ENCODE measurements around the gene MBNL3.

Gene MBNL3

DNA sequence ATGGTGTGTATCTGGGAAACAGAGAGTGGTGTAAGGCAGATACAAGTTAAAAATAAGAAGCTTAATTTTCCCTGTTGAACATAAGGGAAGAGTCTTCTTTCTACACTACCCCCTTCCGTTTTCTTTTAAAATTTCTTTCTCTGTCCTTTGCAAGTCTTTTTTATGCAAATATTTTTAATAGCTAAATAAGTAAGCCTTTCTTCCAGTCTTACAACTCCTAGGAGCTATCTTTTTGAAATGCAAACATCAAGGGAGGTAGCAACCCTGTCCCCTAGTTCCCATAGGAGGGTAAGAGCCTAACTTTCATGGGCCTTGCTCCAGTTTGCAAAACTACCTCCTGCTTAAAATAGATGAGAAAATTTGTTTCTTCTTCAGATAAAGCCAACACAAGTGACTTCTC is 121.5 kb downstream of the MBNL3 start:
- TF ChIP-seq, protein P1, sequence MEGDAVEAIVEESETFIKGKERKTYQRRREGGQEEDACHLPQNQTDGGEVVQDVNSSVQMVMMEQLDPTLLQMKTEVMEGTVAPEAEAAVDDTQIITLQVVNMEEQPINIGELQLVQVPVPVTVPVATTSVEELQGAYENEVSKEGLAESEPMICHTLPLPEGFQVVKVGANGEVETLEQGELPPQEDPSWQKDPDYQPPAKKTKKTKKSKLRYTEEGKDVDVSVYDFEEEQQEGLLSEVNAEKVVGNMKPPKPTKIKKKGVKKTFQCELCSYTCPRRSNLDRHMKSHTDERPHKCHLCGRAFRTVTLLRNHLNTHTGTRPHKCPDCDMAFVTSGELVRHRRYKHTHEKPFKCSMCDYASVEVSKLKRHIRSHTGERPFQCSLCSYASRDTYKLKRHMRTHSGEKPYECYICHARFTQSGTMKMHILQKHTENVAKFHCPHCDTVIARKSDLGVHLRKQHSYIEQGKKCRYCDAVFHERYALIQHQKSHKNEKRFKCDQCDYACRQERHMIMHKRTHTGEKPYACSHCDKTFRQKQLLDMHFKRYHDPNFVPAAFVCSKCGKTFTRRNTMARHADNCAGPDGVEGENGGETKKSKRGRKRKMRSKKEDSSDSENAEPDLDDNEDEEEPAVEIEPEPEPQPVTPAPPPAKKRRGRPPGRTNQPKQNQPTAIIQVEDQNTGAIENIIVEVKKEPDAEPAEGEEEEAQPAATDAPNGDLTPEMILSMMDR (IDR thresholded peaks at IDR 0.05; ENCODE audit: low read depth, low read length, missing control alignments), result no peak
- H3K4me3 ChIP-seq (ENCODE audit: low read depth, low read length), result no peak overlapping the region
- DNase-seq (ENCODE audit: low read depth), result no peak
- in situ Hi-C loops (cut with HindIII; ENCODE audit: low sequenced_read_pairs), result no loop called here

DNA sequence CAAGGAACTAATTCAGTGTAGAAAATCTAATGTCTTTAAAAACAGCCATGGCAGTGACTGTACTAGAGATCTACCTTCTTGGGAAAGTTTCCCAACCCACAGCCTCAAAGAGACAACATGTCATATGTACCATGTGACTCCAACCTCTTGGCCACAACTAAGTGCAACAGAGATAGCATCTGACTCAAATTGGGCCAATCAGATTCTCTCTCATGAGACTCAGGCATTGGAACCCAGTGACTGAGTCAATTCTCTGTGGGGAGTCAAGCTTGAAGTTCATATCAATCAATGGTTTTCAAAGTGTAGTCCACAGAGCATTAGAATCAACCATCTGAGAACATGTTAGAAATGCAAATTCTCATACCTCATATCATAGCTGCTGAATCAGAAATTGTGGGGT is 123.3 kb downstream of the MBNL3 start:
- no peak overlapping the region for H3K4me3 ChIP-seq (ENCODE audit: low read depth, low read length)
- TF ChIP-seq, protein P1 (IDR thresholded peaks at IDR 0.05; ENCODE audit: low read depth, low read length, missing control alignments), result no peak
- in situ Hi-C loops (cut with HindIII; ENCODE audit: low sequenced_read_pairs), result no loop called here
- DNase-seq (ENCODE audit: low read depth), result no peak

DNA sequence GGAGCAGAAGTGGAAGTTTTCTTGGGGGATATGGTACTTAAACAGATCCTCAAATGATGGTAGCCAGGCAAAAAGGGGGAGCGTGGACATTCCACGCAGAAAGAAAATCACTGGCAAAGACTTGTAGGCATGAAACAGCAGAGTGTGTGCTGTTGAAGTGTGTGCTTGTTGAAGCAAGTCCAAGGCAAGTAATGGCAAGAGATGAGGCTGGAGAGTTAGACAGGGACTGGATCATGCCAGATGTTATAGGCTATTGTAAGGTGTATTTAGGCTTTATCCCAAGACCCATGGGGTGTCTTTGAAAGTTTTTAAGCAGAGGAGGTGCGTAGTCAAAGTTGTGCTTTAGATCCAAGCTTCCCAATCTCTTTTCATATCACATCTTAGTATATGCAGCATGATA is 124.5 kb downstream of the MBNL3 start:
- no peak overlapping the region for H3K4me3 ChIP-seq (ENCODE audit: low read depth, low read length)
- TF ChIP-seq, protein P1 (IDR thresholded peaks at IDR 0.05; ENCODE audit: low read depth, low read length, missing control alignments), result no peak
- in situ Hi-C loops (cut with HindIII; ENCODE audit: low sequenced_read_pairs), result no loop called here
- no peak for DNase-seq (ENCODE audit: low read depth)

DNA sequence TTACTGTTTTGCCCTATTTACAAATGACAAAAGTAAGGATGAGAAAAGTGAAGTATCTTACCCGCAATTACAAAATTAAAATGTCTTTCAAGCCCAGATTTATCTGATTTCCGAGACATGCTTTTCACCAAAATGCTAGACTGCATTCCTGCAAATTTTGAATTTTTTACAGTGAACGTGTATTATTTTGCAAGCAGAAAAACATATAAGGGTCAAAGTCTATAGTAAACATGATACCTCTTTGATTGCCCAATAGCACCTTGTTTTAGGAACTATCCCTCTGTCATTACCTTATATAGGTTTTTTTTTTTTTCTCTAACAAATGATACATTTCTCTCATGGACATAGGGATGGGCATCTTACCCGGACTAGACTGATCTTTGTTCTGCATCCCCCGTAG is 135.4 kb downstream of the MBNL3 start:
- no peak overlapping the region for H3K4me3 ChIP-seq (ENCODE audit: low read depth, low read length)
- no peak for DNase-seq (ENCODE audit: low read depth)
- in situ Hi-C loops (cut with HindIII; ENCODE audit: low sequenced_read_pairs), result no loop called here
- TF ChIP-seq, protein P1 (IDR thresholded peaks at IDR 0.05; ENCODE audit: low read depth, low read length, missing control alignments), result no peak

DNA sequence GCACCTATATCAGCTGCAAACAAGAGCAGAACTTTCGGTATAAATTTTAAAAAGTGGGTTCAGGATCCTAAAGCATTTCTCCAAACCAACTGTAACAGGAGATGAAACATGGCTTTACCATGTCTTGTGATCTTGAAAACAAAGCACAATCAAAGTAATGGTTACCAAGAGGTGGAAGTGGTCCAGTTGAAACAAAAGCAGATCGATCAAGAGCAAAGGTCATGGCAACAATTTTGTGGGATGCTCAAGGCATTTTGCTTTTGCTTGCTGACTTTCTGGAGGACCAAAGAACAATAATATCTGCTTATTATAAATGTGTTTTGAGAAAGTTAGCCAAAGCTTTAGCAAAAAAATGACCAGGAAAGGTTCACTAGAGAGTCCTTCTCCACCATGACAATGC is 152.7 kb downstream of the MBNL3 start:
- no peak for DNase-seq (ENCODE audit: low read depth)
- TF ChIP-seq, protein P1 (IDR thresholded peaks at IDR 0.05; ENCODE audit: low read depth, low read length, missing control alignments), result no peak
- no peak overlapping the region for H3K4me3 ChIP-seq (ENCODE audit: low read depth, low read length)
- in situ Hi-C loops (cut with HindIII; ENCODE audit: low sequenced_read_pairs), result no loop called here

DNA sequence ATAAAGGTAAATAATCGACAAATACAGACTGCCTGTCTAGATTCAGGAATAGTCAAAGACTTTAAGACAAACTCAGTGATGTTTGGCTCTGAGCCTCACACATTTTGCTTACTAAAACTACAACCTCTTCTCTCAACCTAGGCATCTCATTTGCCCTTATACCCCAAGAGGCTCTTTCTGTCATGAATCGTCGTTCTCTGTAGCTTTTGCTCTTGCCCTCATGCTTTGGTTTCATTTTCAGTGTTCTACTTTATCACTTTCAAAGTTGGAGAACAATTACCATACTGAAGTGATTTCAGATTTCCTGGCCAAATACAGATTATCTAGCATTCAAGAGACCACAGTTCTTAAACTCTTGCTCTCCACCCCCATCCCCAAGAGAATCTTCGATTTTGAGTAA is 155.5 kb downstream of the MBNL3 start:
- no peak overlapping the region for H3K4me3 ChIP-seq (ENCODE audit: low read depth, low read length)
- TF ChIP-seq, protein P1 (IDR thresholded peaks at IDR 0.05; ENCODE audit: low read depth, low read length, missing control alignments), result no peak
- no peak for DNase-seq (ENCODE audit: low read depth)
- in situ Hi-C loops (cut with HindIII; ENCODE audit: low sequenced_read_pairs), result no loop called here

DNA sequence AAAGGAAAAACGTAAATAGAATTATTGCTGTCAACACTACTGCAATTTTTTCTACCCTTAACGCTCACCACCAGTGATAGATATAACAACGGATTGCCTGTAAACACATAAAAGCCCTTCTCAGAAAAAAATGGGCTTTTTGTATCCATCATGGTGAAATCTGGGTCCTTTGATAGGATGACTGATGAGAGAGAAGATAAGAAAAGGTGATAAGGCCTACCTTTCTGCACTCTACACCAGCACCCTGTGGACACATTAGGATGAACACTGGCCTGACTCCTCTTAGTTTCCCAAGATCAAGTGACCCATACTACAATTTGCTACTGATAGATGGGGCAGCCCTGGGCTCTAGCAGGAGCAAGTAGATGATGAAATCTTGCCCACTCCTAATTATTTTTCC is 157.3 kb downstream of the MBNL3 start:
- TF ChIP-seq, protein P1 (IDR thresholded peaks at IDR 0.05; ENCODE audit: low read depth, low read length, missing control alignments), result no peak
- in situ Hi-C loops (cut with HindIII; ENCODE audit: low sequenced_read_pairs), result no loop called here
- DNase-seq (ENCODE audit: low read depth), result no peak
- no peak overlapping the region for H3K4me3 ChIP-seq (ENCODE audit: low read depth, low read length)

All from astrocyte of the cerebellum (primary cell).